ENCODE measurements around the gene CPNE5. TPM values are rescaled to one million over a fixed set of nuclear protein-coding genes. Genes with fewer than 3 reads are reported as not detected.

The CPNE5 gene
- total RNA-seq, 1 donor from 2014 or later = not detected

DNA sequence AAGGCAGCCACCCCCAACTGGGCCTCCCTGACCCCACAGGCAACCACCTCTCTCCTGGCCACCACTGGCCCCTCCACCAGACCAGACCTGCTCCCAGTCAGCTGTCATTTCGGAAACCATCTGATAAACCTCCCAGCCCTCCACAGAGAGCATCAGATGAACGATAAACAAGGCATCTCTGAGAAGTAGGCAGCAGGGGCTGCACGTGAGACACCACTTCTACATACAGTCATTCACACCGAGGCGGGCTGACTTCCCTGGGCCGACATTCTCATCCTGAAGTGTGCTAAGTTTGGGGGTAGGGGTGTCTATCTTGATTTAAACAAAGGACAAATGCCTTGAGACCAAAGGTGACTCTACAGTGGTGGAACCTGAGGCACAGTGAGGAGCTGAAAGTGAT, 13.8 kb downstream of the CPNE5 start:
- TF ChIP-seq, protein P1, sequence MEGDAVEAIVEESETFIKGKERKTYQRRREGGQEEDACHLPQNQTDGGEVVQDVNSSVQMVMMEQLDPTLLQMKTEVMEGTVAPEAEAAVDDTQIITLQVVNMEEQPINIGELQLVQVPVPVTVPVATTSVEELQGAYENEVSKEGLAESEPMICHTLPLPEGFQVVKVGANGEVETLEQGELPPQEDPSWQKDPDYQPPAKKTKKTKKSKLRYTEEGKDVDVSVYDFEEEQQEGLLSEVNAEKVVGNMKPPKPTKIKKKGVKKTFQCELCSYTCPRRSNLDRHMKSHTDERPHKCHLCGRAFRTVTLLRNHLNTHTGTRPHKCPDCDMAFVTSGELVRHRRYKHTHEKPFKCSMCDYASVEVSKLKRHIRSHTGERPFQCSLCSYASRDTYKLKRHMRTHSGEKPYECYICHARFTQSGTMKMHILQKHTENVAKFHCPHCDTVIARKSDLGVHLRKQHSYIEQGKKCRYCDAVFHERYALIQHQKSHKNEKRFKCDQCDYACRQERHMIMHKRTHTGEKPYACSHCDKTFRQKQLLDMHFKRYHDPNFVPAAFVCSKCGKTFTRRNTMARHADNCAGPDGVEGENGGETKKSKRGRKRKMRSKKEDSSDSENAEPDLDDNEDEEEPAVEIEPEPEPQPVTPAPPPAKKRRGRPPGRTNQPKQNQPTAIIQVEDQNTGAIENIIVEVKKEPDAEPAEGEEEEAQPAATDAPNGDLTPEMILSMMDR (IDR thresholded peaks at IDR 0.05) = no peak
- no peak overlapping the region for H3K4me3 Mint-ChIP-seq (ENCODE audit: unreplicated experiment)
- H3K36me3 Mint-ChIP-seq (ENCODE audit: unreplicated experiment) = no peaks in the 10 kb centered on the region
- no peaks in the 10 kb centered on the region for H3K9me3 Mint-ChIP-seq (ENCODE audit: unreplicated experiment)
- no peaks in the 10 kb centered on the region for H3K27me3 Mint-ChIP-seq (ENCODE audit: unreplicated experiment)
- peaks cover 19% of the 10 kb centered on the region for H3K4me1 Mint-ChIP-seq (ENCODE audit: unreplicated experiment)
- no peak overlapping the region for H3K27ac Mint-ChIP-seq (ENCODE audit: unreplicated experiment)
- DNase-seq (ENCODE audit: extremely low spot score, unreplicated experiment) = no peak

DNA sequence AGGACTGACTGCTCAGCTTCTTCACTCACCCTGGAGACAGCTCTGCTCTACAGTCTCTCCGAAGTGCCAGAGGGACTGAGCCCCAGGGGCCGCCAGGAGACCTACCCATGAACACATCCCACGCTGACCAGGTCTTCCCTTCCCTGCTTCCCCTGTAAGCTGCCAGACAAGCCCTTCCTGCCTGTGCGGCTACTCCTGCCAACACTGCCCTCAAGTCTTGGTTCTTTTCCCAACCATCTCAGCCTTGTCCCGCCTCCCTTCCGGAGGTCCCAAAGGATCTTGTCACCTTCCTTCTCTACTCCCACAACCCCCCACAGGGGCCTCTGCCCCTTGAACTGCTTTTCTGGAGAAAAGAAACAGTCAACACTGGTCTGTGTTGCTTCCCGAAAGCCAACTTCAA, 15.0 kb downstream of the CPNE5 start:
- no peaks in the 10 kb centered on the region for H3K27me3 Mint-ChIP-seq (ENCODE audit: unreplicated experiment)
- DNase-seq (ENCODE audit: extremely low spot score, unreplicated experiment) = no peak
- H3K4me3 Mint-ChIP-seq (ENCODE audit: unreplicated experiment) = no peak overlapping the region
- H3K9me3 Mint-ChIP-seq (ENCODE audit: unreplicated experiment) = no peaks in the 10 kb centered on the region
- peaks cover 16% of the 10 kb centered on the region for H3K4me1 Mint-ChIP-seq (ENCODE audit: unreplicated experiment)
- H3K27ac Mint-ChIP-seq (ENCODE audit: unreplicated experiment) = no peak overlapping the region
- TF ChIP-seq, protein P1 (IDR thresholded peaks at IDR 0.05) = no peak
- no peaks in the 10 kb centered on the region for H3K36me3 Mint-ChIP-seq (ENCODE audit: unreplicated experiment)

DNA sequence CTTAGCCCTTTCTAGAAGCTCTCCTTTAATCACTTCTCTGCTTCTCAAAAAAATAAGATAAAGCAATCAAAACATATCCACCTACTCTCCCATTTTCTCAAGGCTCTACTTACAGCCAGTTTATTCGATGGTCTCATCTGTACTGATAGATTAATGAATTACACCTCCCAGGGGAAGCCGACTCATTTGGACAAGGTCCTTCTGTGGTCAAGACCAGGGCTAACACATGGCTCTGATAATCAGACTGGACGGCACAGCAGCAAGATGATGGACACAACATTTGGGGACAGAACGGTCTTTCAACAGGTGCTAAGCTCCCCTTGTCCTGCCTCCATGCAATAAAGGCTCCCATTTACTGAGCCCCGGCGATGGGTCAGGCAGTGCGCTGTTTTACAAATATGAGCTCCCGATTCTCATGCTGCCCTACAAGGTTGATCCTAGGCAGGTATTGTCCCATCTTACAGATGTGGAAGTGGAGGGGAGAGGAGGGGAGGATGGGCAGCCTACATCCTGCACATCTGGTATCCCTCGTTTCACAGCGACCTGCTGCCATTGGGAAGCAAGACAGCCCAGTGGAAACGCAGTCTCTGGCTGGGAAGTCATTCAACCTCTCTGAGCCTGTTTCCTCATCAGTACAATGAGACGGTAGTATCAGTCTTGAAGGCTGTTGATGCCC, 15.7 kb downstream of the CPNE5 start:
- Mint-ChIP-seq H3K27me3 (ENCODE audit: unreplicated experiment) (no peaks in the 10 kb centered on the region), H3K27ac (ENCODE audit: unreplicated experiment) (no peak overlapping the region), H3K9me3 (ENCODE audit: unreplicated experiment) (no peaks in the 10 kb centered on the region), H3K4me1 (ENCODE audit: unreplicated experiment) (peaks cover 16% of the 10 kb centered on the region), H3K36me3 (ENCODE audit: unreplicated experiment) (no peaks in the 10 kb centered on the region), H3K4me3 (ENCODE audit: unreplicated experiment) (no peak overlapping the region)
- DNase-seq (ENCODE audit: extremely low spot score, unreplicated experiment) = no peak
- TF ChIP-seq, protein P1 (IDR thresholded peaks at IDR 0.05) = no peak

DNA sequence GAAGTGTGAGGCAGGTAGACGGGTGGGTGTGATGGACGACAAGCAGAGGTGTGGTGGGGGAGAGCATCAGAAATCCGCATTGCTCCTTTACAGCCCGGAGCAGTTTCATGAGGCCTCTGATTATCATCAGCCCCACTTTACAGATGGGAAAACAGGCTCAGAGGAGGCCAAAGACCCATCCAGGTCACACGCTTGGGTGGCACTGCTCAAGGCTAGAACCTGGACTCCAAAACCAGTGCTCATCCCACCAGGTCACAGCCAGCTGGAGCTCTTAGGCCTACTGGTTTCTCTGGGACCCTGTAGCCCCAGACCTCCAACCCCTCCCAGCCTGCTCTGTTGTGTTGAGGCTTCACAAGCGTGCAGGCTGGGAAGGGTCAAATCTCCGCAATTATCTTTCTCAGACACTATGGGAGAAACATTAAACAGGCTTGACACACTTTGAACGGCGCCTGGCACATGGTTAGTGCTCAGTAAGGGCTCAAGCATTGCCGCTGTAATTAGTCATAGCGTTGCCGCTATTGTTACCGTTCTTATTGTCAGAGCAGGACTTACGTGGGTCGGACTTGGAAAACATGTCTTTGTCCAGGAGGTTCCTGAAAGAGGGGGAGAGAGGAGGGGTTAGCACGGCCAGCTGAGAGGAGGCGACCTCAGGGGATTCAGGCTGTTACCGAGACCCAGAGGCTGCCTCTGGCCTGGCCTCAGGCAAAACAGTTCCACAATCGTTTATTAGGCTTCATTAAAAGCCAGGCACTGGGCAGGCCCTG, 16.6 kb downstream of the CPNE5 start:
- Mint-ChIP-seq H3K27me3 (ENCODE audit: unreplicated experiment) (no peaks in the 10 kb centered on the region), H3K36me3 (ENCODE audit: unreplicated experiment) (no peaks in the 10 kb centered on the region), H3K27ac (ENCODE audit: unreplicated experiment) (no peak overlapping the region), H3K4me1 (ENCODE audit: unreplicated experiment) (peaks cover 13% of the 10 kb centered on the region), H3K9me3 (ENCODE audit: unreplicated experiment) (no peaks in the 10 kb centered on the region), H3K4me3 (ENCODE audit: unreplicated experiment) (no peak overlapping the region)
- no peak for DNase-seq (ENCODE audit: extremely low spot score, unreplicated experiment)
- TF ChIP-seq, protein P1 (IDR thresholded peaks at IDR 0.05) = no peak

DNA sequence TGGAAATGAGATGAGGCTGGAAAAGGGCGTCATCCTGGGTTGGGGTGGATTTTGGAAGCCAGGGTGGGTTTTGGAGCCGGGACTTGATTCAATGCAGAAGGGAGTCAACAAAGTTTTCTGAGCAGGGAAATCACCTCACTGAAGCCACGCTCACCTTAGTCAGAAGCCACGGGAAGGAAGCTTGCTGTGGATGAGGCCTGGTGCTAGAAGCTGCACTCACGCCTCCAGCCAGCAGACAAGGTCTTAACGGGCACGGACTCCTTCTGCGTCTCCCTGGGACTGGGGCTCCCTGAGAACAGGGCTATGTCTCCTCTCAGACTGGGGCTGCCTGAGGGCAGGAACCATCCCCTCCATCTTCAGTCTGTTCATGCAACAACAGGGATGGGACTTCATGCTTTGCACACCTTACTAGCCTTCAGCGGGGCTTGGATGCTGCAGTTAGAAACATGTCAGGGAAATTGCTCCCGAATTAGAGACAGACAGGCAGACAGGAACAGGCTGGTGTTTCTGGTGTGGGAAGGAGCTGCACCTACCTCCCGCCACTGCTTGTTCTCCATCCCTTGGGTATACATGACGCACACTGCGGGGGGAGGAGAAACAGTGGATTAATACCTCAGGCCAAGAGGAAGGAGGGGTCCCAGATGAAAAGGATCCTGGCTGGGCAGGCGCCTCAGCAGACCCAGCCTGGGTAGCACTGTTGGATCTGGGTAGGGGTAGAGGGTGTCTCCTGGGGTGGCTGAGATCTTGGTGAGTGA, 17.5 kb downstream of the CPNE5 start:
- Mint-ChIP-seq H3K4me1 (ENCODE audit: unreplicated experiment) (peaks cover 5% of the 10 kb centered on the region), H3K9me3 (ENCODE audit: unreplicated experiment) (no peaks in the 10 kb centered on the region), H3K27me3 (ENCODE audit: unreplicated experiment) (no peaks in the 10 kb centered on the region), H3K27ac (ENCODE audit: unreplicated experiment) (no peak overlapping the region), H3K36me3 (ENCODE audit: unreplicated experiment) (no peaks in the 10 kb centered on the region), H3K4me3 (ENCODE audit: unreplicated experiment) (no peak overlapping the region)
- no peak for DNase-seq (ENCODE audit: extremely low spot score, unreplicated experiment)
- TF ChIP-seq, protein P1 (IDR thresholded peaks at IDR 0.05) = no peak
